Osteocyte (in vitro differentiated cells): ENCODE results near the gene TUBB2A. TPM values are rescaled to one million over a fixed set of nuclear protein-coding genes. Genes with fewer than 3 reads are reported as not detected.

Experiments
- DNase-seq: peaks from one replicate; pipeline ENCODE4 v3.0.0; 2021; ENCODE audit warnings: mixed read lengths; ENCODE audit not compliant: unreplicated experiment; ENCODE audit errors: extremely low spot score
- H3K27ac Mint-ChIP-seq: one replicate; pipeline ENCODE4 v1.8.0; 2021; ENCODE audit warnings: mild to moderate bottlenecking, mixed read lengths; ENCODE audit not compliant: unreplicated experiment
- H3K27me3 Mint-ChIP-seq: one replicate; pipeline ENCODE4 v1.8.0; 2021; ENCODE audit warnings: mixed read lengths; ENCODE audit not compliant: unreplicated experiment
- H3K36me3 Mint-ChIP-seq: one replicate; pipeline ENCODE4 v1.8.0; 2021; ENCODE audit warnings: mixed read lengths; ENCODE audit not compliant: unreplicated experiment
- H3K4me1 Mint-ChIP-seq: one replicate; pipeline ENCODE4 v1.8.0; 2021; ENCODE audit warnings: mixed read lengths; ENCODE audit not compliant: unreplicated experiment
- H3K4me3 Mint-ChIP-seq: one replicate; pipeline ENCODE4 v1.8.0; 2021; ENCODE audit warnings: mild to moderate bottlenecking, moderate library complexity, mixed read lengths; ENCODE audit not compliant: unreplicated experiment
- H3K9me3 Mint-ChIP-seq: one replicate; pipeline ENCODE4 v1.8.0; 2021; ENCODE audit warnings: mixed read lengths; ENCODE audit not compliant: unreplicated experiment
- CTCF ChIP-seq: fragments of 200-600 bp; sonication (generic); IDR thresholded peaks from 2 replicates; pipeline ENCODE4 v1.5.0; 2021; ENCODE audit warnings: antibody characterized with exemption, mild to moderate bottlenecking, moderate library complexity
- total RNA-seq: library from RNA; stranded (reverse); gene quantifications from 2 replicates; pipeline ENCODE4 v1.2.1, GENCODE V29; 2021

Gene TUBB2A
- total RNA-seq, 1 donor from 2014 or later: 92.3 TPM

GRCh38 chr6:3152689-3153088, 4.7 kb downstream of the TUBB2A start:
- DNase-seq: no peak
- H3K27ac Mint-ChIP-seq: no peak overlapping the region
- H3K9me3 Mint-ChIP-seq: no peaks in the 10 kb centered on the region
- no peak for TF ChIP-seq CTCF
- H3K4me1 Mint-ChIP-seq: peaks cover 17% of the 10 kb centered on the region
- H3K36me3 Mint-ChIP-seq: peaks cover 27% of the 10 kb centered on the region
- H3K27me3 Mint-ChIP-seq: no peaks in the 10 kb centered on the region
- H3K4me3 Mint-ChIP-seq: no peak overlapping the region

GRCh38 chr6:3151691-3152090, 5.7 kb downstream of the TUBB2A start:
- Mint-ChIP-seq H3K36me3 (peaks cover 32% of the 10 kb centered on the region), H3K4me3 (no peak overlapping the region), H3K27ac (no peak overlapping the region), H3K27me3 (no peaks in the 10 kb centered on the region), H3K4me1 (peaks cover 16% of the 10 kb centered on the region), H3K9me3 (no peaks in the 10 kb centered on the region)
- no peak for DNase-seq
- TF ChIP-seq CTCF: no peak

GRCh38 chr6:3147914-3148757, 9.2 kb downstream of the TUBB2A start:
- Mint-ChIP-seq H3K27ac (no peak overlapping the region), H3K4me3 (no peak overlapping the region)

GRCh38 chr6:3144571-3144970, 12.8 kb downstream of the TUBB2A start:
- peaks cover 1% of the 10 kb centered on the region for H3K4me1 Mint-ChIP-seq
- H3K27ac Mint-ChIP-seq: no peak overlapping the region
- no peaks in the 10 kb centered on the region for H3K9me3 Mint-ChIP-seq
- no peak for TF ChIP-seq CTCF
- peaks cover 24% of the 10 kb centered on the region for H3K36me3 Mint-ChIP-seq
- H3K27me3 Mint-ChIP-seq: no peaks in the 10 kb centered on the region
- DNase-seq: no peak
- no peak overlapping the region for H3K4me3 Mint-ChIP-seq

More at GRCh38 chr6:3147914-3148757, 9.2 kb downstream of the TUBB2A start:
- no peaks in the 10 kb centered on the region for H3K4me1 Mint-ChIP-seq
- no peak for DNase-seq
- TF ChIP-seq CTCF: no peak
- no peaks in the 10 kb centered on the region for H3K27me3 Mint-ChIP-seq
- H3K9me3 Mint-ChIP-seq: no peaks in the 10 kb centered on the region
- H3K36me3 Mint-ChIP-seq: peaks cover 24% of the 10 kb centered on the region

- no peak for TF ChIP-seq CTCF
- Mint-ChIP-seq H3K27ac (no peak overlapping the region), H3K36me3 (peaks cover 36% of the 10 kb centered on the region), H3K4me1 (peaks cover 11% of the 10 kb centered on the region), H3K27me3 (no peaks in the 10 kb centered on the region), H3K4me3 (no peak overlapping the region), H3K9me3 (no peaks in the 10 kb centered on the region)
- DNase-seq: no peak
These were observed 14.2 kb downstream of the TUBB2A start for GRCh38 chr6:3143158-3143557.
